Effector CD8-positive, alpha-beta T cell (primary cell): ENCODE data around the gene SMARCAL1.

Experiments
- DNase-seq: peaks from one replicate; lab custom pipeline; 2025; lab: John Stamatoyannopoulos, UW

SMARCAL1 gene

DNA sequence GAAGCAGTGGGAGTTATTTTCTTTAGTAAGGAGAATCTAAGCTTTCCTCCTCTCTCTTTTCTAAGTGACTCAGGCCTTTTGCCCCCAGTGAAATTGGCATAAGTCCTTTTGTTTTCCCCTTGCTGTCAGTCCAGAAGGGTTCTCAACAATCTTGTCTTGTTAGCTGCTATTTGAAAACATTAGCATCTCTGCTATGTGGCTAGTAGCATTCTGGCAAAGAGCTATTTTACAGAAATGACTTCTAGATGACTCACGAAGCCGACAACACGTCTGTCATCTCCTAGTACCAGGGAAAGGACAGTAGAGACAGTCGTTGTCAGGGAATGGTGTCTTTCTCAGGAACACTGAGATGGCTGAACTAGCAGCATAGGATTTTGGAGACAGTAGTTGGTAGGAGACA is 14.7 kb downstream of the SMARCAL1 start:
- DNase-seq = no peak

DNA sequence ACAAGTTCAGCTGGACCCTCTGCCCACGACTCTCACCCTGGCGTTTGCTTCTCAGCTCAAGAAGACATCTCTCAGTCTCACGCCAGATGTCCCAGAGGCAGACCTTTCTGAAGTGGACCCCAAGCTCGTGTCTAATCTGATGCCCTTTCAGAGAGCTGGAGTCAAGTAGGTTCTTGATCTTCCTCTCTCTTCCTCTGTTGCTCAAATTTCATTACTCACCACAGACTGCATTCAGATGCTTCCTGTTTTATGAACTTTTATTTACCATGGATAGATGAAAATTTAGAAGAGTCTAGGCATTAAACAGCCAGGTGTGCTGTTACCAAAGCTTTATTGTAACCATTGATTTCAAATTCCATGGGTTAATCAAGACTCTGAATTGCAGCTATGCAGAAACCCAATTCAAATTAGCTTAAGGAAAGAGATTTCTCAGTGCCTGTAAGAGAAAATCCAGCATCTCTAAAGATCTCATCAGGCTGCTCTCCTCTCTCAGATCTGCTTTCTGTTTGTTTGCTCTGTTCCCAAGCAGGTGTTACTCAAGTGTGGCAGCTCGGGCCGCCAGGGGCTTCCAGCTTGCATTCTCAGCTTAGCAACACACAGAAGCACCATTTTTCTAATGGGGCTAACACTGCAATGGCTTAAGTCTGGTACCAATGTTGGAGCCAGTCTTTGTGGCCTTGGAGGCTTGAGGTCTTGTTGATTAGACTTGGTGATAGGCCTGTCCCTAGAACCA is 16.5 kb downstream of the SMARCAL1 start:
- no peak for DNase-seq

DNA sequence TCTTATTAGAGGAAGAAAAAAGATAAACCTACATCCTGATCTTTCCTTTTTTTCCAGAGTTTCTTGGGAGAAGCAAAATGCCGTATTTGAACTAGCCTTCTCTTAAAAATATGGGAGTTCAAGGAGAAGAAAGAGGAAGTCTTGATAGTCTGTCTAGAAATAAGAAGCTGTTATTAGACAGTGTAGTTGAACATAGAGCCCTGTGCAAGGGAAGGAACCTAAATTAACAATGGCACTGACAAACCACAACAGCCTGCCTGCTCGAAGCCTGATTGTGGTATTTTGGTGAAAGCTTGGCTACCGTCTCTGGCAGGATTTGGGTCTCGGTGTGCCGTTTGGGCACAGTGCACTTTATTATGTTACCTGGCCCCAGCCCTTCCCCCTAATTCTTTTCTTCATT is 17.1 kb downstream of the SMARCAL1 start:
- no peak for DNase-seq

DNA sequence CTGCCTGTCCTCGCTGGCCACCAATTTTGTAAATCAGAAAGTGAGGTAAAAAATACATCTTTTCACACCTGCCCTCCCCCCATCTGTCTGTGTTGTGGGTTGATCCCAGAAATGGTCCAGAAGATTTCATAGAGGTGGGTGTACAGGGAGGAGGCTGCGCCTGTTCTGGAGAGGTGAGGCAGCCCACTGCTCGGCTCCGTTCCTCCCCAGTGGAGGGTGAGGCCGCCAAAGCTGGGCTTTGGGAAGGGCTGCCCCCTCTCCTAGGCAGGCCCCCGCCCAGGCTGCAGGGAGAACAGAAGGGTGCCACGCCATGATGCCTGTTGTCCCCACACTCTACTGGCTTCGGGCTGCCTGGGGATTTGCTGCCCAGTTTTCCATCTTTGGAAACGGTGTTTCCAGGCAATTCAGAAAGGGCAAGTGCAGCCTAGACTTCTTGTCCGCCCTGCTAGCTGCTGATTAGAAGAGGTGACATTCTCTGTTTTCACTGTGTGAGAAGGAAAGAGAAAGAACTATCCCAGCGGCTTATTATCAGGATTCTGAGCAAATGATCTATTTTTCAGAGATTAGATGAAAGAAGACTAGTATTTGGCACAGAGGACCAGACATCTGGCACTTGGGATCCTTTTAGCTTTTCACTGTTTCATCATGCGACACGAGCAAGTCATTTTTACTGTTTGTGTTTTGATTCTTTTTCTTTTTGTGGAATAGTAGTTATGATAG is 18.7 kb downstream of the SMARCAL1 start:
- no peak for DNase-seq

GRCh38 chr2:216431531-216431856 is 19.2 kb downstream of the SMARCAL1 start:
- DNase-seq = no peak

DNA sequence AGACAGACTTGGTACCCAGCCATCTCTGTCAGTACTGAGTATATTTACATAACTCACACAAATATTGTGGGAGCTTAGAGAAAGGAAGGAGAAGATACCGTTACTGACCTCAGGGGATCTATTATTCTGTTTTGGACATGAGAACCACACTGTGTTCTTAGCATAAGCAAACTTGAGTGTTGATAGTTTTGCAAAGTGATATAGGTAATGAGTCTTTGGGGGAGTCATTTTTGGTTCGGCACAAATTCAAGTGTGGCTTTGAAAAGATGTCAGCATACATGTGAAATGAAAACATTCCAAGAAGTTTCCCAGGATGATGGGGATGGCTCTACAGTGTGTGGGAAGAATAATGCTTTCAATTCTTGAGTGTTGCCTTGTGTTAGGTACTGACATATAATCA is 24.1 kb downstream of the SMARCAL1 start:
- no peak for DNase-seq

DNA sequence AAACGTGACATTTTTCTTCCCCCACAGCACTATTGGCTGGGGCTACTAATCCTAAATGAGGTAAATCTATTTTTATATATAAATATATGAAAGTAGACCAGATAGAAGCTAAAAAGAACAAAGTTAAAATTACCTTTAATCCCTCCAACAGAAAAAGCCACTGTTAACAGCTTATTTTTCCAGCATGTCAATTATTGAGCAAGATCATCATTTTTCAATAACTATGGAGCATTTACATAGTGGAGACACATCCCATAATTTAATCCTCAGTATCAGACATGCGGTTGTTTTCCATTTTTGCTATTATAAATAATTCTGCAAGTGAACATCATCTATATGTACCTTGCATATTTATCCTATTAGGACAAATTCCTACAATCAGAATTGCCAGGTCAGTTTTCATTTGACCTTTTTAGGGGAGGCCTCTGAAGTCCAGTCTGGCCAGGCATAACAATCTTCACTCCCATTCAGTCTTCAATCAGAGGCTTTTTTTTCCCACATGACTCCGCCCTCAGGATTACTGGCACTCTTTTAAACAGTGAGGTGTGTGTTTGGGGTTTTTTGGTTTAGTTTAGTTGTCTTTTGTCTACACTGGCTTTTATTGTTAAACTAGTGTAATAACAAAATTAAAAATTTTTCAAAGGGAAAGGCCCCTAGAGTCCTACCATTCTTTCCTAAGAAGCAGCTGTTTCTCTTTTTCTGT is 29.2 kb downstream of the SMARCAL1 start:
- DNase-seq = no peak

GRCh38 chr2:216445501-216445900 is 33.2 kb downstream of the SMARCAL1 start:
- DNase-seq = no peak

GRCh38 chr2:216446343-216446742 is 34.1 kb downstream of the SMARCAL1 start:
- DNase-seq = no peak

GRCh38 chr2:216447293-216447692 is 35.0 kb downstream of the SMARCAL1 start:
- no peak for DNase-seq

- no peak for DNase-seq
Observed at GRCh38 chr2:216448829-216449228, 36.5 kb downstream of the SMARCAL1 start.

DNA sequence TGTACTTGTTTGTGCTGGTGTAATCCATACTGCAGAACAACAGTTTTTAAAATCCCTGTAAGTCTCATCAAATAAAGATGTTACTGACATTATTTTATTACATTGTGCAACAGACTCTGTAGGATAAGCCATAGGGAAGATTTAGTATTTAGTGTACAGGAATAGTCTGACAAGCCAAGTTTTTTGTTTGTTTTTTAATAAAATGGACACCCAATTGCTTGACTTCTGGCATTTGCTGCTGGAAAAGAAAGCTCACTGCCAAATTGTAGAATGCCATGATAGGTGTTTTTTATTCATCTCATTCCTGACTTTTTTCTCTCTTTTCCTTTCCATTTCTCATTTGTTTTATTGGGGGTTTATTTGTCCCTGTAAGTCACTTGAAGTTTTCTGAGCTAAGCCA is 38.1 kb downstream of the SMARCAL1 start:
- DNase-seq = no peak

DNA sequence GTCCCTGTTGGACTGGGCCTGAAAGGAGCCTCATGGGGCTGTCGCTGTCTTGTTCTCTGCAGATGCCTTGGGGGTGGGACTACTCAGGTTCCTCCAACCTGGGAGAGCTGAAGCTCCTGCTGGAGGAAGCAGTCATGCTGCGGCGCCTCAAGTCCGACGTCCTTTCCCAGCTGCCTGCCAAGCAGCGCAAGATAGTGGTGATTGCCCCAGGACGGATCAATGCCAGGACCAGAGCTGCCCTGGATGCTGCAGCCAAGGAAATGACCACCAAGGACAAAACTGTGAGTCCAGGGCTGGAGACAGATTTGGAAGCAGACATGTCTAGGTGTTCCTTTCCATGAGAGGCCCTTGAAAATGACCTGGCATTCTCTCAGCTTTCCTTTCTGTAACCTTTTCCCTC is 38.5 kb downstream of the SMARCAL1 start:
- no peak for DNase-seq

DNA sequence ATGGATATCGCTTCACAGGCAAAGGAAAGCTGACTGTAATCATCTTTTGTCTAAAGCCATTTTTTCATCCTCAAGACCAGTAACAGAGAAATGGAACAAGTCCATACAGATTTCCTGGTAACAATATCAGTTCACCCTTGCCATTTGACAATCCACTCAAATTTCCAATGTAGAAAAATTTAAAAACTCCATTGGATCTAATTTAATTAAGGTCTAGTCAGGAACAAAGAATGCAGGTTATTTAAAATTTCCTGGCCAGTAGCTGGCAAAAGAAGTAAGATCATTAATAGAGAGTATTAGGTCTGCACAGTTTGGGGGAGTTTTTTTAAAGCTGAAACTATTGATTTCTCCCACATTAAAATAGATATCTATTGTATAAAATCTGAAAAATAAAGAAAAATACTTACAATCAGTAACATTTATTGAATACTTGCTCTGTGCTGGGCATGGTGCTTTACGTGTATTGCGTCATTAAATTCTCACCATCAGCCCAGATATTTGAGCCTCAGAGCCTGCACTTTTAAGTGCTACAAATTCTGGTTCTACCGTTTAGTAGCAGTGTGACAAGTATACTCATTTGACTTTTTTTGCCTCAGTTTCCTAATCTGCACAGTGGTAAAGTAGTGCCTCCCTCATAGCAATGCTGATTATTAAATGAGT is 41.8 kb downstream of the SMARCAL1 start:
- no peak for DNase-seq

- no peak for DNase-seq
Observed at GRCh38 chr2:216463148-216463547, 50.9 kb downstream of the SMARCAL1 start.

GRCh38 chr2:216464104-216464720 is 51.9 kb downstream of the SMARCAL1 start:
- no peak for DNase-seq

DNA sequence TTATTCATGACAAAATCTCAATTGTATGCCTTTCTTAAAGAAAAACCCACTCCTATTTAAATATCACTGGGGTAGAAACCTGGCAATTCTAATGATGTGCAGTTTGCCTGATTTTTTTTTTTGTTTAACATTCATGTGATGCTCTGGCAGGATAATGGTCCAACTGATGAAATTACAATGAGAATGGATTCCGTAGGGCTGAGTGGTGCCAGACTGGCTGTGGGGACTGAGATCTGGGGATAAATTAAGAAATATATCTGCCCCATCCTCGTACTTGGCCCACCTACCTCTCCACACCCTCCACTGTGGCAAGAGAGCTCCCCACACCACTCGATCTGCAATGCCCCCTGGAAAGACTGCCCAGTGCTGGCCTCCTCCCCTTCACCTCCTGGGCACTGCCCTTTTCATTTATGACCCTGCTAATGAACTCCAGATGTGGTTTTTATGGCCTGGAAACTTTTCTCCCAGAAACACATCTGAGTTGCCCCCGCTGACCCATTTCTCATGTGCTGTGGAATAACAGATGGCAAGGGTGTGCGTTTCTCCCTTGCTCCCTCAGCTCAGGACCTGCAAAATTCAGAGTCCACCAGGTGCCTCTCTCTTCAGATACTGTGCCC is 53.4 kb downstream of the SMARCAL1 start:
- no peak for DNase-seq

GRCh38 chr2:216467845-216468244 is 55.6 kb downstream of the SMARCAL1 start:
- no peak for DNase-seq

DNA sequence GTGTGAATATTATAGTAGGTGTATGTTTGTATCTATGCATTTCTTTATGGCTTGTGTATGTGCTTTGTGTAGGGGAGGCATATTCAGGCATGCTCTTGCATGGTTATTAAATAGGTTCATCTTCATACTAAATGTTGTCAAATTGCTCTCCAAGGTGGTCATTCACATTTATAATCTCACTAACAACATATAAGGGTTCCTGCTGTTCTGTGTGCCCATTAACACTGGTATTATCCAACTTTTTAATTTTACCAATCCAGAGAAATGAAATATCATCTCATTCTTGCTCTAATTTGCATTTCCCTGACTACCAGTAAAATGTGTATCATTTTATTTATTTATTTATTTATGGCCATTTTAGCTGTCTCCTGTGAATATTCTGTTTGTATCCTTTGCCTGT is 57.4 kb downstream of the SMARCAL1 start:
- DNase-seq = no peak

DNA sequence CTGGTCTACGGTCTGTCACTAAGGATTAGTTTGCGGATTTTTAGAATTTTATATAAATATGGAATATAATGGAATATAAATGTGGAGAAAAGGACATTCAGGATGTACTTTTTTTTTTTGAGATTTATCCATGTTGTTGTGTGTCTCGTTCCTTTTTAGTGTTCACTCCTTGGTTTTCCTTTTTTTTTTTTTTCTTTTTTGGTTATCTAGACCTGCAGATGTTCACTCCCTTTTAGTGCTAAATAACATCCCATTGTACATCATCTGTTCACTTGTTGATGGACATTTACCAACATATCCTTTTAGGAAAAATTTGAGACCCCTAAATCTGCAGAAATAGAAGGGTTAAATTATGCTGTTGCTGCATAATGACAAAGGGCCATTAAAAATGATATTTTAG is 60.9 kb downstream of the SMARCAL1 start:
- DNase-seq = no peak

DNA sequence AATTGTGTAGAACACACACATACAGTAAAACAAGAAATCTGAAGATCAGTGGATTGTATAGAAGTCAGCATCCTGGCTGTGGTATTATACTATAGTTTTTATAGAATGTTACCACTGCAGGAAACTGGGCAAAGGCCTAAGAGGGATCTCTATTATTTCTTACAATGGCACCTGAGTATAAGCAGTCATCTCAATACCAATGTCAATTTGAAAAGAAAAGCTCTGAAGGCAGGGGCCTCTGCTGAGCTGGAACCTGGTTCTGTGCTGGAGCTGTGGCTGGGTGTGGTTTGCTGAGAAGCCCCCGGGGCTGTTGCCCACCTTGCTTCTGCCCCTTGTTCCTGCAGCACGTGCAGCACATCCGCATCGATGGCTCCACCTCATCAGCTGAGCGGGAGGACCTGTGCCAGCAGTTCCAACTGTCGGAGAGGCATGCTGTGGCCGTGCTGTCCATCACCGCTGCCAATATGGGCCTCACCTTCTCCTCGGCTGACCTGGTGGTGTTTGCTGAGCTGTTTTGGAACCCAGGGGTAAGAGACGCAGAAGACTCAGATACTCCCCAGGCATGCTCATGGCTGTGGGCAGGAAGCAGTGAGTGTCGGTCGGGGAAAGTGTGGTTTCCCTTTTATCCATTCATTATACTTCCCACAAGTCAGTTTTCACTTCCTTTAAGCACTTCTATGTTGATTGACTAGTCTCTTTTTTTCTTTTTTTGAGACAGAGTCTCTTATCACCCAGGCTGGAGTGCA is 62.8 kb downstream of the SMARCAL1 start:
- DNase-seq = no peak
